ENCODE results near the gene ARHGEF39.
A peak's percentile ranks its signal among the peaks of the same experiment; 100 is the strongest.
"Not testable (repeated sequence)": the region's sequence is repeated elsewhere in the genome, so short reads cannot be mapped to it uniquely, and the experiment has no call there.

The ARHGEF39 gene

DNA sequence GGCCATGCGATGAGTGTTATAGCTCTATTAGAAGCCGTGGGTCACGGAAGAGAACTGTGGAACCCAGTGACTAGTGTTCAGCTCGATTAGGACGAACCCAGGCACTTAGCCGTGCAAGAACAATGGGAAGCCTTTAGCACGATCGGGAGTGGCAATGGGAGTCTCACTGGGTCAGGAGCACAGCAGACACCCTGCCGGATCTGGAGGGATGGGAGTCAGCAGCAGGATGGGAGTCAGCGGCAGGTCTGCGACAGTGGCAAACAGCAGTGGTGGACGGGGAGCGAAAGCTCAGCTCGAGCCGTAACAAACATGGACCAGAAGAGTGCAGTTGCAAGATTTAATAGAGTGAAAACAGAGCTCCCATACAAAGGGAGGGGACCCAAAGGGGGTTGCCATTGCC is 24.6 kb downstream of the ARHGEF39 start:
- H3K27ac ChIP-seq (ENCODE audit: low read length); H3K36me3 ChIP-seq (replicated peaks; ENCODE audit: insufficient read depth, low read length); DNase-seq; H2AFZ ChIP-seq (ENCODE audit: low read length); H3K9me3 ChIP-seq (replicated peaks; ENCODE audit: insufficient read depth, low read length); H3K27me3 ChIP-seq (replicated peaks; ENCODE audit: insufficient read depth, low read length); H3K9me2 ChIP-seq (replicated peaks; ENCODE audit: insufficient read depth, low read length); H4K20me1 ChIP-seq (ENCODE audit: insufficient read depth, low read length); H3K4me1 ChIP-seq (ENCODE audit: low read length); H3K4me3 ChIP-seq (ENCODE audit: low read length); H3K79me2 ChIP-seq (ENCODE audit: low read length); H3K4me2 ChIP-seq (ENCODE audit: low read depth, low read length); H3K9ac ChIP-seq (ENCODE audit: low read length); H3F3A ChIP-seq (ENCODE audit: insufficient read depth, low read length): not testable (repeated sequence)

DNA sequence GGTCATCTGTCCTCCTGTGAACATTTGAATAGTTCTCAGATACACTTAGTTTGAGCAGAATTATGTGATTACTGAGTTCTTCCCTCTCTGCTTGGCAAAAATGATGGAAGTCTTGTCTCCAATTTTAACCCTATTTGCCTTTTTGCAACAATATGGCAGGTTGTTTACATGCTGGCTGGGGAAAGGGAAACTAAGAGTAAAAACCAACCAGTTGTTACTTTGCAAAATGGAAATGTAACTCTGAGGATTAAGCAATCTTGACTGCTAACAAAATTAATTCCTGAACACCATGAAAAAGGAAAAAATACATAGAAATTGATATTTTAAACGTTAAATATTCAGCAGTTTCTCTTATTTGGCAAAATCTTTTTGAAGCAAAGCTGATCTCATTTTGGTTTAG is 25.4 kb downstream of the ARHGEF39 start:
- Histone ChIP-seq H2AFZ (ENCODE audit: low read length) (peak overlapping the region; percentile 46; the same call in 1 of the 2 replicates), H3K9ac (ENCODE audit: low read length) (no peak overlapping the region), H3K4me2 (ENCODE audit: low read depth, low read length) (peak overlapping the region; percentile 9; the same call in 1 of the 2 replicates)

DNA sequence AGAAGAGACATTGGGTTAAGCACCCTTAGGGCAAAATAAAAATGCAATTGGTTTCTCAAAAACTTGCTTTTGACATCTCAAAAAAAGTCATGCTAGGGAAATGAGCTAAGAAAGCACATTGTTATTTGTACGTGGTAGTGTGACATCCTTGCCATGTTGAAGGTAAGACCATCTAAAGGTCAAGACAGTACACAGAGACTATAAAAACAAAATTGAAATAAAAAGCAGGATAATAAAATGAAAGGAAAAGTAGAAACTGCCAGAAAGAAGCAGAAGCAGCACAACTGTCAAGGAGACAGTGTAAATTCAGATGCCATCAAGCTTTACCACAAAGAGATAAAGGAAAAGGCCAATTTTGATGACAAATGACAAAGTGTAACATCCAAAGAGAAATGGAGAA is 25.8 kb downstream of the ARHGEF39 start:
- H3K27me3 ChIP-seq (replicated peaks; ENCODE audit: insufficient read depth, low read length); H3K4me1 ChIP-seq (ENCODE audit: low read length); H3K9me3 ChIP-seq (replicated peaks; ENCODE audit: insufficient read depth, low read length); H3K36me3 ChIP-seq (replicated peaks; ENCODE audit: insufficient read depth, low read length); DNase-seq; H3K9ac ChIP-seq (ENCODE audit: low read length); H3F3A ChIP-seq (ENCODE audit: insufficient read depth, low read length); H3K79me2 ChIP-seq (ENCODE audit: low read length); H3K4me3 ChIP-seq (ENCODE audit: low read length); H3K27ac ChIP-seq (ENCODE audit: low read length); H4K20me1 ChIP-seq (ENCODE audit: insufficient read depth, low read length); H3K9me2 ChIP-seq (replicated peaks; ENCODE audit: insufficient read depth, low read length): not testable (repeated sequence)
- Histone ChIP-seq H3K4me2 (ENCODE audit: low read depth, low read length) (0 out of 2 replicates have a peak overlapping the region, but pooled peaks have one; percentile 9), H2AFZ (ENCODE audit: low read length) (peak overlapping the region; percentile 46; the same call in 1 of the 2 replicates)

More for the DNA sequence above, 25.4 kb downstream of the ARHGEF39 start:
- no peaks in the 10 kb centered on the region for H3K9me2 ChIP-seq (replicated peaks; ENCODE audit: insufficient read depth, low read length)
- no peaks in the 10 kb centered on the region for H3K36me3 ChIP-seq (replicated peaks; ENCODE audit: insufficient read depth, low read length)
- no peak for DNase-seq
- no peak overlapping the region for H3K4me3 ChIP-seq (ENCODE audit: low read length)
- no peak overlapping the region for H3K27ac ChIP-seq (ENCODE audit: low read length)
- H3K79me2 ChIP-seq (ENCODE audit: low read length): no peaks in the 10 kb centered on the region
- no peaks in the 10 kb centered on the region for H3K9me3 ChIP-seq (replicated peaks; ENCODE audit: insufficient read depth, low read length)
- no peaks in the 10 kb centered on the region for H3K27me3 ChIP-seq (replicated peaks; ENCODE audit: insufficient read depth, low read length)
- no peaks in the 10 kb centered on the region for H4K20me1 ChIP-seq (ENCODE audit: insufficient read depth, low read length)
- H3K4me1 ChIP-seq (ENCODE audit: low read length): peaks cover 10% of the 10 kb centered on the region
- no peaks in the 10 kb centered on the region for H3F3A ChIP-seq (ENCODE audit: insufficient read depth, low read length)
- no peak for TF ChIP-seq EZH2phosphoT487 (IDR thresholded peaks at IDR 0.05; ENCODE audit: low read length)
- TF ChIP-seq, protein P1, sequence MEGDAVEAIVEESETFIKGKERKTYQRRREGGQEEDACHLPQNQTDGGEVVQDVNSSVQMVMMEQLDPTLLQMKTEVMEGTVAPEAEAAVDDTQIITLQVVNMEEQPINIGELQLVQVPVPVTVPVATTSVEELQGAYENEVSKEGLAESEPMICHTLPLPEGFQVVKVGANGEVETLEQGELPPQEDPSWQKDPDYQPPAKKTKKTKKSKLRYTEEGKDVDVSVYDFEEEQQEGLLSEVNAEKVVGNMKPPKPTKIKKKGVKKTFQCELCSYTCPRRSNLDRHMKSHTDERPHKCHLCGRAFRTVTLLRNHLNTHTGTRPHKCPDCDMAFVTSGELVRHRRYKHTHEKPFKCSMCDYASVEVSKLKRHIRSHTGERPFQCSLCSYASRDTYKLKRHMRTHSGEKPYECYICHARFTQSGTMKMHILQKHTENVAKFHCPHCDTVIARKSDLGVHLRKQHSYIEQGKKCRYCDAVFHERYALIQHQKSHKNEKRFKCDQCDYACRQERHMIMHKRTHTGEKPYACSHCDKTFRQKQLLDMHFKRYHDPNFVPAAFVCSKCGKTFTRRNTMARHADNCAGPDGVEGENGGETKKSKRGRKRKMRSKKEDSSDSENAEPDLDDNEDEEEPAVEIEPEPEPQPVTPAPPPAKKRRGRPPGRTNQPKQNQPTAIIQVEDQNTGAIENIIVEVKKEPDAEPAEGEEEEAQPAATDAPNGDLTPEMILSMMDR (IDR thresholded peaks at IDR 0.05; ENCODE audit: low read length): no peak
- TF ChIP-seq EZH2 (optimal IDR thresholded peaks at IDR 0.05; ENCODE audit: low read depth, low read length): no peak

DNA sequence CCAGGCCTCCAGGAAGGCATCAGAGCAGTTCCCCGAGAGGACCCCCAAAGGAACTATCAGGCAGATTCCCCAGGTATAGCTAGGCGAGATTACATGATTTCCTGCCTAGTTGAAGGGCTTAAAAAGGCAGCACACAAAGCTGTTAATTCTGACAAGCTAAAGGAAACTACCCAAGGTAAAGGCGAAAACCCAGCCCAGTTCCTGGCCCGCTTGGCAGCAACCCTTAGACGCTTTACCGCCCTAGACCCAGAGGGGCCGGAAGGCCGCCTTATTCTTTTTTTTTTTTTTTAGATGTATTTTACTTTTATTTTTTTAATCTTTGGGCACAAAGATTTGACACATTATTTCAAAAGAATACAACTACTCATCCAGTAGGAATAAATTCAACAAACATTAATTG is 26.2 kb downstream of the ARHGEF39 start:
- not testable (repeated sequence) for H3F3A ChIP-seq (ENCODE audit: insufficient read depth, low read length); H3K4me2 ChIP-seq (ENCODE audit: low read depth, low read length); H3K9me3 ChIP-seq (replicated peaks; ENCODE audit: insufficient read depth, low read length); H3K27me3 ChIP-seq (replicated peaks; ENCODE audit: insufficient read depth, low read length); H3K79me2 ChIP-seq (ENCODE audit: low read length); H3K4me3 ChIP-seq (ENCODE audit: low read length); H3K27ac ChIP-seq (ENCODE audit: low read length); H3K4me1 ChIP-seq (ENCODE audit: low read length); H3K9ac ChIP-seq (ENCODE audit: low read length); DNase-seq; H3K36me3 ChIP-seq (replicated peaks; ENCODE audit: insufficient read depth, low read length); H2AFZ ChIP-seq (ENCODE audit: low read length); H4K20me1 ChIP-seq (ENCODE audit: insufficient read depth, low read length); H3K9me2 ChIP-seq (replicated peaks; ENCODE audit: insufficient read depth, low read length)

DNA sequence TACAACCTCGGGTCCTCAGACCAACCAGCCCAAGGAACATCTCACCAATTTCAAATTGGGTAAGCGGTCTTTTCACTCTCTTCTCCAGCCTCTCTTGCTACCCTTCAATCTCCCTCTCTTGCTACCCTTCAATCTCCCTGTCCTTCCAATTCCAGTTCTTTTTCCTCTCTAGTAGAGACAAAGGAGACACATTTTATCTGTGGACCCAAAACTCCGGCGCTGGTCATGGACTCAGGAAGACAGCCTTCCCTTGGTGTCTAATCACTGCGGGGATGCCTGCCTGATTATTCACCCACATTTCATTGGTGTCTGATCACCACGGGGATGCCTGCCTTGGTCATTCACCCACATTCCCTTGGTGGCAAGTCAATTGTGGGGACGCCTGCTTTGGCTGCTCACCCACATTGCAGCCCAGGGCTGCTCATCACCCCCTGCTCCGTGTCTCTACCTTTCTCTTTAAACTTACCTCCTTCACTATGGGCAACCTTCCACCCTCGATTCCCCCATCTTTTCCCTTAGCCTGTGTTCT is 27.5 kb downstream of the ARHGEF39 start:
- not testable (repeated sequence) for H3K27me3 ChIP-seq (replicated peaks; ENCODE audit: insufficient read depth, low read length); H3K9me3 ChIP-seq (replicated peaks; ENCODE audit: insufficient read depth, low read length); H2AFZ ChIP-seq (ENCODE audit: low read length); H3K79me2 ChIP-seq (ENCODE audit: low read length); H3K4me2 ChIP-seq (ENCODE audit: low read depth, low read length); H3K9ac ChIP-seq (ENCODE audit: low read length); DNase-seq; H3K9me2 ChIP-seq (replicated peaks; ENCODE audit: insufficient read depth, low read length); H3K4me1 ChIP-seq (ENCODE audit: low read length); H3K4me3 ChIP-seq (ENCODE audit: low read length); H3K27ac ChIP-seq (ENCODE audit: low read length); H4K20me1 ChIP-seq (ENCODE audit: insufficient read depth, low read length); H3K36me3 ChIP-seq (replicated peaks; ENCODE audit: insufficient read depth, low read length); H3F3A ChIP-seq (ENCODE audit: insufficient read depth, low read length)

DNA sequence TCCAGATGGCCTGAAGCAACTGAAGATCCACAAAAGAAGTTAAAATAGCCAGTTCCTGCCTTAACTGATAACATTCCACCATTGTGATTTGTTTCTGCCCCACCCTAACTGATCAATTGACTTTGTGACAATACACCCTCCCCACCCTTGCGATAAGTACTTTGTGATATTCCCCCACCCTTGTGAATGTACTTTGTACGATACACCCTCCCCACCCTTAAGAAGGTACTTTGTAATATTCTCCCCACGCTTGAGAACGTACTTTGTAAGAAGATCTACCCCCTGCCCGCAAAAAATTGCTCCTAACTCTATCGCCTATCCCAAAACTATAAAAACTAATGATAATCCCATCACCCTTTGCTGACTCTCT is 28.1 kb downstream of the ARHGEF39 start:
- H2AFZ ChIP-seq (ENCODE audit: low read length); H3K27me3 ChIP-seq (replicated peaks; ENCODE audit: insufficient read depth, low read length); H3K9me3 ChIP-seq (replicated peaks; ENCODE audit: insufficient read depth, low read length); DNase-seq; H3F3A ChIP-seq (ENCODE audit: insufficient read depth, low read length); H3K9me2 ChIP-seq (replicated peaks; ENCODE audit: insufficient read depth, low read length); H3K27ac ChIP-seq (ENCODE audit: low read length); H3K4me1 ChIP-seq (ENCODE audit: low read length); H3K9ac ChIP-seq (ENCODE audit: low read length); H3K79me2 ChIP-seq (ENCODE audit: low read length); H3K4me2 ChIP-seq (ENCODE audit: low read depth, low read length); H3K4me3 ChIP-seq (ENCODE audit: low read length); H4K20me1 ChIP-seq (ENCODE audit: insufficient read depth, low read length); H3K36me3 ChIP-seq (replicated peaks; ENCODE audit: insufficient read depth, low read length): not testable (repeated sequence)

Data from MM.1S (cell line).